HuH-7.5 (cell line): ENCODE results near the gene FAAH2.
"Not testable (repeated sequence)": the region's sequence is repeated elsewhere in the genome, so short reads cannot be mapped to it uniquely, and the experiment has no call there.

Source experiments
- DNase-seq: peaks from one replicate; pipeline ENCODE4 v3.0.0; 2011; ENCODE audit warnings: low spot score

FAAH2 gene, protein sequence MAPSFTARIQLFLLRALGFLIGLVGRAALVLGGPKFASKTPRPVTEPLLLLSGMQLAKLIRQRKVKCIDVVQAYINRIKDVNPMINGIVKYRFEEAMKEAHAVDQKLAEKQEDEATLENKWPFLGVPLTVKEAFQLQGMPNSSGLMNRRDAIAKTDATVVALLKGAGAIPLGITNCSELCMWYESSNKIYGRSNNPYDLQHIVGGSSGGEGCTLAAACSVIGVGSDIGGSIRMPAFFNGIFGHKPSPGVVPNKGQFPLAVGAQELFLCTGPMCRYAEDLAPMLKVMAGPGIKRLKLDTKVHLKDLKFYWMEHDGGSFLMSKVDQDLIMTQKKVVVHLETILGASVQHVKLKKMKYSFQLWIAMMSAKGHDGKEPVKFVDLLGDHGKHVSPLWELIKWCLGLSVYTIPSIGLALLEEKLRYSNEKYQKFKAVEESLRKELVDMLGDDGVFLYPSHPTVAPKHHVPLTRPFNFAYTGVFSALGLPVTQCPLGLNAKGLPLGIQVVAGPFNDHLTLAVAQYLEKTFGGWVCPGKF

DNA sequence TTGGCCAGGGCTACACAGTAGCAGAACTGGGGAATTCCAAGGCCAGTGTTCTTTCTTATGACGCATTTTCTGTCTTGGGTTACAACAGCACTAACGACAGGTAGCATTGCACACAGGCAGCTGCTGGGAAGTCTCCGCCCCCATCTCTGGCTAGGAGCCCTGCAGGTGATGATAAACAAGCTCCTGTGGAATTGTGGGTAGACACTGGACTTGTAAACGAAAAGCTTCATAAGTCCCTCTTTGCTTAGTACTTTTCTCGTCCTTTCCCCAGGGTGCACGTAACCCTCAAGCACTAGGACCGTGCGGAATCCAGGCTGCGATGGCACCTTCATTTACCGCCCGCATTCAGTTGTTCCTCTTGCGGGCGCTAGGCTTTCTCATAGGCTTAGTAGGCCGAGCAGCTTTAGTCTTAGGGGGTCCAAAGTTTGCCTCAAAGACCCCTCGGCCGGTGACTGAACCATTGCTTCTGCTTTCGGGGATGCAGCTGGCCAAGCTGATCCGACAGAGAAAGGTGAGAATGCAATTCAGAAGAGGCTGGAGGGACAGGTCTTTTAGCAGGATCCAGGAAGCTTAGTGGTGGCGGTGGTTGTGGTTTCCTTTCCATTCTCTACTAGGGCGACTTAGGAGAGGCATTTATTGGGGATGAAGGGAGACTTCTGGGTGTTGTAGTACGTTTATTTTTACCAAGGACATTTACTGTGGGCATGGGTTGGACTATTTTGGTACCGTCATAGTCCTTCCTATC, at the start of gene FAAH2:
TSS of gene FAAH2 (plus strand) at position 200 of the 745 bp plus-strand sequence. CDS start at position 320, 120 bp downstream.
- DNase-seq = peak; percentile 3

DNA sequence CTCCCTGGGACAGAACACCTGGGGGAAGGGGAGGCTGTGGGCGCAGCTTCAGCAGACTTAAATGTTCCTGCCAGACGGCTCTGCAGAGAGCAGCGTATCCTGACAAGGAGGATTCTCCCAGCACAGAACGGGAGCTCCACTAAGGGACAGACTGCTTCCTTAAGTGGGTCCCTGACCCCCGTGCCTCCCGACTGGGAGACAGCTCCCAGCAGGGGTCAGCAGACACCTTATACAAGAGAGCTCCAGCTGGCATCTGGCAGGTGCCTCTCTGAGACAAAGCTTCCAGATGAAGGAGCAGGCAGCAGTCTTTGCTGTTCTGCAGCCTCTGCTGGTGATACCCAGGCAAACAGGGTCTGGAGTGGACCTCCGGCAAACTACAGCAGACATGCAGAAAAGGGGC, 44.5 kb upstream of the FAAH2 start:
- no peak for DNase-seq

DNA sequence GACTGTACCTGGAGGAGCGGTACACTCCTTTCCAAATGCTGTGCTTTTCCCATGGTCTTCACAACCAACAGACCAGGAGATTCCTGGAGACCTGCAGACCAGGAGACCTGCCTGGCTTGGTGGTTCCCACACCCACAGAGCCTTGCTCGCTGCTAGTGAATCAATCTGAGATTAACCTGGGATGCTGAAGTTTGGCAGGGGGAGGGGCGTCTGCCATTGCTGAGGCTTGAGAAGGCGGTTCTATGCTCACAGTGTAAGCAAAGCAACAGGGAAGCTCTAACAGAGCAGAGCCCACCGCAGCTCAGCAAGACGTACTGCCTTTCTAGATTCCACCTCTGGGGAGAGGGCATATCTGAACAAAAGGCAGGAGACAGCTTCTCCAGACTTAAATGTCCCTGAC, 34.5 kb upstream of the FAAH2 start:
- DNase-seq = no peak

DNA sequence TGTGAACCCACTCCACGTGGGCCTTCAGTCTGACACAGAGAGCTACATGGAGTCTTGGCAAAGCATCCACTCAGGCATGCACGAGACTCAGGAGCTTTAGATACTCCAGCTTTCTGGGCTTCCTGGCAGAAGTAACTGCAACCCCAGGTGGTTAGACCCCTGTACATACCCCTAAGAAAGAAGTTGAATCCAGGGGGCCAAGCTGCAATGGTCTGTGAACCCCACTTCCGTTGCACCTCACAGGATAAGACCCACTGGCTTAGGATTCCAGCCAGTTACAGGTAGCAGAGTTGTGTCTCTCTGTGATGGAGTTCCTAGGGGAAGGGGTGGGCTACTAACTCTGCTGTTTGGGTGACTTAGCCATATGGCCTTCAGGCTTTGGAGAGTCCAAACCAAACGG, 21.4 kb upstream of the FAAH2 start:
- DNase-seq = no peak

DNA sequence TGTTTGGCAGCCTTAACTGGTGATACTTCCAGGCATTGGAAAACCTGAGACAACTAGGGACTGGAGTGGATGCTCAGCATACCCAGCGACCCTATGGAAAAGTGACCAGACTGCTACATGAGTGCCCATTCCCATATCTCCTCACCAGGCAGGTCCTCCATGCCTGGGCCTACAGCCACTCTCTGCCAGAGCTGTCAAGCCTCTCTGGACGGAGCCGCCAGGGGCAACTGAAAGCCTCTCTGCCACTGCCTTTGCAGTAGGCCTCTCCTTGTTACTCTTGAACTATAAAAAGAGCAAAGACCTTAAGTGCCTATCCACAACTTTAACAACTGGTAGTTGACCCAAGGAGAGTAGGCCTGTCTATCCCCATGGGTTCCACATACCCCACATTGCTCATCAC, 20.2 kb upstream of the FAAH2 start:
- no peak for DNase-seq

DNA sequence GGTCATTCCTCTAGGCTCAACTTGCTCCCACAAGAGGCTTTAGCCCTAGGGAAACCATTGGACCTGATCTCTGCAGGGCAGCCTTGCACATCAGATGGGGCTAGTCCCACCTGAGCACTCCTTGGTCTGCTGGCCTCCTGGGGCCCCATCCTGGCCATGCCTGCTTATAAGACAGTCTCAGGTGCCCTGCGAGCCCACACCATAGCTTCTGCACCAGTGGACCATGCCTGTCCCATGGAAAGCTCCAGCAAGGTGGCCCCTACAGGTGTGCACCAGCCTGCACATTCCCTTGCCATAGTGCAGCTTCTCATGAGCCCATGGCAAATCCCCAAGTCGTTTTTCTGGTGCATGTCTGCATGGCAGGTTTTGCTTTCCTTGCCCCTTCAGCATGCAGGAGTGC, 19.6 kb upstream of the FAAH2 start:
- no peak for DNase-seq

DNA sequence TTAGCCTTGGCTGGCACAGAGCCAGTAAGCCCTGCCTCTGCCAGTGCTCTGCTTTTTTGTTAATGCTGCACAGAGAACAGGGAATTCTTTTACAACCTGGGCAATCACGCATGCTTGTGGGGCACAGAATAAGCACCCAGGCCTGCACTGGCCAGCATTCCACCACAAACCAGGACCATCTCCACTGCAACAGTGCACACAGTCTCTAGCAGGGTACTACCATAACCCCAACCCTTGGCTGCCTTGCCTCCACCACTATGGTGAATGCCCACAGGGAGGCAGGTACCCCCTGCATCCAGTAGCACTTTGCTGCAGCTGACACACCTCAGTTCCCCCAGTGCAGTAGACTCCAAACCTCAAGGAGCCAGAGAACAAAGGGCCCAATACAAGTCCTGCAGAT, 19.2 kb upstream of the FAAH2 start:
- no peak for DNase-seq

DNA sequence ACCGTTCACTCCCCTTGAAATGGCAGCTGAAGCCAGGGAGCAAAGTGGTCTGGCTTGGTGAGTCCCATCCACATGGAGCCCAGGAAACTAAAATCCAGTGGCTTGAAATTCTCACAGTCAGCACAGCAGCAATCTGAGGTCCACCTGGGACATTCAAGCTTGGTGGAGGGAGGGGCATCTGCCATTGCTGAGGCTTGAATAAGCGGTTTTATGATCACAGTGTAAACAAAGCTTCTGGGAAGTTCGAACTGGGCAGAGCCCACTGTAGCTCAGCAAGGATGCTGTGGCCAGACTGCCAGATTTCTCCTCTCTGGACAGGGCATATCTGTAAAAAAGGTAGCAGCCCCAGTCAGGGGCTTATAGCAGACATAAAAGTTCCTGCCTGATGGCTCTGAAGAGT, 15.5 kb upstream of the FAAH2 start:
- no peak for DNase-seq

DNA sequence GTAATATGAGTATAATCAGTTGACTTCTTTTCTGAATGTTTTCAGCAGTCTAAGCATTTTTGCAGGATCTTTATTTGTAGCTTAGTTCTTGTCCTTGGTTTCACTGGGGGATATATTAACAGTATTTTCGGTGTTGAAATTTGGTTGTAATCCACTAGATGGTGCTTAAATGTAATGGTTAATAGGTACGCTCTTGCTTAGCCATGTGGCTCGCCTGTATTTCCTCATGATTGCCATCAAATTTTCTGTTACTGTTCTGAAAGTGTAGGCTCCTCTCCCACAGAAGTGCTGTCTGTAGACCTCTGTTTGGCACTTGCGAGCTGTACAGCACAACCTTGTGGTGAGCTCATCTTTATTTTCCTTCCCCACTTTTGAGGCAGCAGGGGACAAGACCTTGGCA, 3.9 kb upstream of the FAAH2 start:
- DNase-seq = no peak

DNA sequence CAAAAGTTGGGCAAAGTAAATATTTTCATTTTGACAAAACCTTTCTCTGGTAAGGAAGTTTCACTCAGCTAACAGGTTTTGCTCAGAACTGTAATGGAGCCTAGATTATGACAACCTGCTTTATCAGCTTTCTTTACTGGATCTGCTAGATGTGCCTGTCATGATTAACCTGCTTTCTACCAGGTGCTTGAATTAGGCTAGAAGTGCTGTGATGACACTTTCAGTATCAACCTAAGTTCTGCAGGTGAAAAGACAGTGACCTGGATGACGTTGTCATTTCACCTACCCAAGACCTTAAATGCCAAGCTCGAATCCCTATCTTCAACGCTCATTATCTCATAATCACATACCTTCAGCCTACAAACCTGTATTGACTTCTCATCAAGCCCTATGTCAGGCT, 1.5 kb upstream of the FAAH2 start:
- no peak for DNase-seq

DNA sequence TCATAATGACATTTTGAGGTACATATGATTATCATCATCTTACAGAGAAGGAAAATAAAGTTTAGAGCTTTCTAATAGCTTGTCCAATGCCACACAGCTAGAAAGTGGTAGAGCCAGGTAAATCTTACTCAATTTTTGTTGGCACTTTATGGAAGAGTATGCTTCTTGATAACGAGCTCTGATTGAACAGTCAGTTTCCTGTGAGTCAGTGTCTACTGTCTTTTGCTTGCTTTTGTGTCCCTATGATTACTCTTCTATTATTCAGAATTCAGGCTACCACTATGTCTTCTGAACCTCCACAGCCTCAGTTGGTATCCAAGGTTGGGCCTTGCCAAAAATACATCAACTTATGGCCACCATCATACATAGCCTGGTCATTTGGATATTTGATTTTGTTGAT, 2.6 kb downstream of the FAAH2 start:
- DNase-seq = no peak

DNA sequence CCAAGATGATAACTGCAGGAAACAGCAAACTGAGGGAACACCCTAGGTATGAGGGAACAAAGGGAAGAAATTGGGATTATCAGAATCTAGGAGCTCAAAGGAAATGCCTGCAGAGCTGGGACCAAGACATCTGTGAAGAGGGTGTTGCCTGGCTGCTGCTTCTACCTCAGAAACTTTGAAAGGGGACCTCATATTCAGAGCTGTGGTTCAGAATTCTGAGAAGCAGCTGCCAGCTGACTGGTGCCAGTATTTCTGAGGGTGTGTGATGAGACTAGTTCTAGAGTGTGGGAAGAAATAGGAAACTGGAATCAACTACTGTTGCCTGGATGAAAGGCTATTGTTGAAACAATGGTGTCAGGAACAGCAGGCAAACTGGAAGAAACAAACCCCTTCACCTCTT, 8.5 kb downstream of the FAAH2 start:
- DNase-seq = no peak

DNA sequence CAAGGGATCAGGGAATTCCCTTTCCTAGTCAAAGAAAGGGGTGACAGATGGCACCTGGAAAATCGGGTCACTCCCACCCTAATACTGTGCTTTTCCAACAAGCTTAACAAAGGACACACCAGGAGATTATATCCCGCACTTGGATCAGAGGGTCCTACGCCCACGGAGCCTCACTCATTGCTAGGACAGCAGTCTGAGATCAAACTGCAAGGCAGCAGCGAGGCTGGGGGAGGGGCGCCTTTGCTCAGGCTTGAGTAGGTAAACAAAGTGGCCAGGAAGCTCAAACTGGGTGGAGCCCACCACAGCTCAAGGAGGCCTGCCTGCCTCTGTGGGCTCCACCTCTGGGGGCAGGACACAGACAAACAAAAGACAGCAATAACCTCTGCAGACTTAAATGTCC, 9.2 kb downstream of the FAAH2 start:
- DNase-seq = not testable (repeated sequence)

DNA sequence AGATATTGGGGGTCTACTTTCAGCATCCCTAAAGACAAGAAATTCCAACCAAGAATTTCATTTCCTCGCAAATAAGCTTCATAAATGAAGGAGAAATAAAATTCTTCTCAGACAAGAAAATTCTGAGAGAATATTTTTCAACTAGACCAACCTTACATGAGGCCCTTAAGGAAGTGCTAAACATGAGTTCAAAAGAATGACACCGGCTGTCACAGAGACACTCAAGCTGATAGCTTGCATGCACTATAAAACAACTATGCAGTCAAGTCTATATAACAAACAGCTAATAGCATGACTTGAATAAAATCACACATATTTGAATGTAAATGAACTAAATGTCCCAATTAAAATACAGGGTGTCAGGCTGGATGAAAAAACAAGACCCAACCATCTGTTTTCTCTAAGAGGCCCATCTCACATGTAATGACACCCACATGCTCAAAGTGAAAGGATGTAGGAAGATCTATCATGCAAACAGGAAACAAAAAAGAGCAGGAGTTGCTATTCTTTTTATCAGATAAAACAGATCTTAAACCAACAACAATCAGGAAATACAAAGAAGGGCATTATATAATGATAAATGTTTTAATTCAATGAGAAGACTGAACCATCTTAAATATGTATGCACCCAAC, 27.2 kb downstream of the FAAH2 start:
- no peak for DNase-seq

DNA sequence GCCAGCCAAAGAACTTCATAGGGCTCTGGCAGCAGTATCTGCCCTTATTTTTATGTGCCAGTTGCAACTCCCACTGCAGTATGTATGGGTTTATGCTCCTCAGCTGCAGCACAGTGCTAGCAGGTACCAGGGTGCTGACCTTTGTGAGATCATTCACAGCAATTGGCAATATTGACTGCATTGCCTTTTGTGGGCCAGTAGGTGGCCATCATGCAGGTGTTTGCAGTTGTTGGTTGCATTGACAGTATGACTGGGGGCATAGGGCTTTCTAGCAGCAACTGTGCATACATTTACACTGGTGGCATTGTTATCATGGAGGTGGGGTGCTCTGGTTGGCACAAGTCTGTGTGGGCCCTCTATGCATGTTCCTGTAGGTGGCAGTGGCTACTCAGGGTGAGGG, 42.5 kb downstream of the FAAH2 start:
- DNase-seq = no peak

DNA sequence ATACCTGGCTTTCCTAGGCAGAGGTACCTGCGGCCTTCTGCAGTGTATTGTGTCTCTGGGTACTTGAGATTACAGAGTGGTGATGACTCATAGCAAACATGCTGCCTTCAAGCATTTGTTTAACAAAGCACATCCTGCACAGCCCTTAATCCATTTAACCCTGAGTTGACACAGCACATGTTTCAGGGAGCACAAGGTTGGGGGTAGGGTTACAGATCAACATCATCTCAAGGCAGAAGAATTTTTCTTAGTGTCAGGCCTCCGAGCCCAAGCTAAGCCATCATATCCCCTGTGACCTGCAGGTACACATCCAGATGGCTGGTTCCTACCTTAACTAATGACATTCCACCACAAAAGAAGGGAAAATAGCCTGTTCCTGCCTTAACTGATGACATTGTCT, 49.3 kb downstream of the FAAH2 start:
- not testable (repeated sequence) for DNase-seq

DNA sequence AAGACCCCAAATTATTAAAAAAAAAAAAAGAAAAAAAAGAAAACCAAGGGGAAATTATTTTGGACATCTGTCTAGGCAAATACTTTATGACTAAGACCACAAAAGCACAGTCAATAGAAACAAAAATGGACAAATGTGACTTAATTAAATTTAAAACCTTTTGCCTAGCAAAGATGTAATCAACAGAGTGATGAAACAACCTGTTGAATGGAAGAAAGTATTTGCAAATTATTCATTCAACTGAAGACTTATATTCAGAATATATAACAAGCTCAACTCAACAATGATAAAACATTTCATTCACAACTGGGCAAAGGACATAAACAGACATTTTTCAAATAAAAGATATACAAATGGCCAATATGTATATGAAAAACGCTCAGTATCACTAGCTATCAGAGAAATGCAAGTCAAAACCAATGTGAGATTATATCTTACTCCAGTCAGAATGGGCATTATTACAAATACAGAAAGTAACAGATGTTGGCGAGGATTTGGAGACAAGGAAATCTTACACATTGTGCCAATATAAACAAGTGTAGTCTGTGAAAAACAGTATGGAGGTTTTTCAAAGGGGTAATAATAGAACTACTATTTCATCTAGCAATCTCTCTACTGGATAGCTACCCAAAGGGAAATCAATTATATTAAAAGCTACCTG, 67.1 kb downstream of the FAAH2 start:
- no peak for DNase-seq

DNA sequence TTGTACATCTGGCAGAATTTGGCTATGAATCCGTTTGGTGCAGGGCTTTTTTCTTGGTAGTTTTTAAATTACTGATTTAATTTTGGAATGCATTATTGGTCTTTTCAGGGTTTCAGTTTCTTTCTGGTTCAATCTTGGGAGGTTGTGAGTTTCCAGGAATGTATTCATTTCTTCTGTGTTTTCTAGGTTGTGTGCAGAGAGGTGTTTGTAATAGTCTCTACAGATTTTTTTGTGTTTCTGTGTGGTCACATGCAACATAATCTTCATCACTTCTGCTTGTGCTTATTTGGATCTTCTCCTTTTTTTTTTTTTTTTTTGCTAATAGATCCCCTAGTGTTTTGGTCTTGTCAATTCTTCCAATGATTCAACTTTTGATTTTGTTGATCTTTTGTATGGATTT, 77.6 kb downstream of the FAAH2 start:
- DNase-seq = no peak

DNA sequence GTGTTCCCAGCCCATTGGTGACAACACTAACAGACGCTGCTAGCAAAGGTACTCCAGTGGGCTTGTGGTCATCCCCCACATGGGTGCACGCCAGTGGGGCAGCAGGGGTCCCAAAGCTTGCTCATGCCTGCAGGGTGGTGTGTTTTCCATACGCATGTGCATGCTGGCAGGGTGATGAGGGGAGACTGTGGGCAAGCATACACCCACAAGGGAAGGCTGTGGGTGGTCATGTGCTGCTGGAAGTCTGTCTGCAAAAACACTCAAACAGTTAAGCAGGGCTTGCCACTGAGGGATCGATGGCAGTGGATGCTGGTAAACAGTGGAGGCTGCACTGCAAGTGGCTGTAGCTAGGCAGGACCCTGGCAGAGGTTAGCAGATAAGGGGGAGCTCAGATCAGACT, 79.9 kb downstream of the FAAH2 start:
- DNase-seq = no peak

DNA sequence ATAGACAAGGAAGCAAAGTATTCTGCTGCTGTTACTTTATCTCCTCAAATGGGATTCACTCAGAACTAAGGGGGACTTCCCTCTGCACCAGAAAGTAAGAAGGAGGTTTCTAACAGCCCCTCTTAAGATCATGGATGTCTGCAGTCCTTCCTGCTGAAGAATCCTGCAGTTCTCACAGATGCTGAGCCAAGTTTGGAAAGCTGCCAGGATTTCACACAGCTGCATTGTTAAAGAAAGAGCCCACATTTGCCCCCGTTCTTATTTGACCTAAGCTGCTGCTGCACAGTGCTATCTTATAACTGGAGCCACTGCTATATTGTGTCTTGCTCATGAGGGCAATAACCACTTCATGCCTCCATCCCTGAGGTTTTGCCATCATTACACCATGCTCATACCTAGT, 81.1 kb downstream of the FAAH2 start:
- DNase-seq = no peak

DNA sequence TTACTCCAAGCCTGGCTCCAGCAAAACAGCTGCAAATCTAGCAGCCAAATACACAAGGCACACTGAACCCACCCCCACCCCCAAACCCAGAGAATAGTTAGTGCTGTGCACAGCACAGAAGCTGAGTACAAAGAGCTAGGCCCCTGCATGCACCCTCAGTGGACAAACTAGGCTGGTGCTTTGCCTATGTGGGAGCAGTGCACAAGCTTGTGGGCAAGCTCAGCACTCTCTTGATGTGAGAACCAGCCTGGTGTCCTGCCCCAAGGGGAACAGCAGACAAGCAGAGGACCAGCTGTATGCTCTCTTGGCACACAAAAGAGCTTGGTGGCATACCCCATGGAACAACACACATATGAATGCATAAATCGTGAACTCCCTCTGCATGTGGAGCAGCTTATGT, 81.7 kb downstream of the FAAH2 start:
- no peak for DNase-seq

DNA sequence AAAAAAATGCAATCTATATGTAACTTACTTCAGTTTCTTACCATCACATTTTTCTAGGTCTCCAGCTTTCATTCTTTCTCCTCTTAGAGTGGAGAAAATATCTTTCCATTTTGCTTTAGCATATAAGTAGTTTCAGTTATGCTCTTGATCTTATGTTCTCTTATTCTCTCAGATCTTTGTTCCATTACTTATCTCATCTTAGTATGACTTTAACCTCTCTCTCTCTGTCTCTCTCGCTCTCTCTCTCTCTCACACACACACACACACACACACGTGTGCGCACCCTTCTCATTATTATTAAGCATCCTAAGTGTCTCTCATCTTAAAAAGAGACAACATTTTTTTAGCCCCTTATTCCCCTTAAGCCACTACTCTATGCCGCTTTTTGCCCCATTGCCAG, 92.8 kb downstream of the FAAH2 start:
- no peak for DNase-seq
